GM12878 (cell line): Measurements from ENCODE around the gene LASP1NB.

Source experiments
- ATAC-seq: fragments of 200-7000 bp; cut with Tn5 transposase; 3 replicates; pipeline ENCODE4 v1.9.1; 2020; ENCODE audit warnings: mild to moderate bottlenecking, moderate library complexity
- BruUV-seq: library from RNA; stranded (reverse); fragments of 400-500 nt; replicated peaks from 2 replicates; lab custom pipeline; 2021; lab: Mats Ljungman, UMichigan
- CTCF ChIA-PET: fragments of 300-600 bp; sonication (Branson Sonifier 250); formaldehyde crosslinking; extraction: SDS; loops from one replicate; lab custom pipeline; 2021; ENCODE audit warnings: inconsistent platforms; lab: Yijun Ruan, JAX
- POLR2A ChIA-PET: fragments of 350-600 bp; formaldehyde crosslinking; extraction: SDS; loops from one replicate; lab custom pipeline; 2021; ENCODE audit warnings: inconsistent platforms; lab: Charles Lee
- RAD21 ChIA-PET: fragments of 300-600 bp; sonication (Branson Sonifier 250); formaldehyde crosslinking; loops from one replicate; lab custom pipeline; 2023; ENCODE audit warnings: antibody characterized with exemption; ENCODE audit not compliant: unreplicated experiment; lab: Charles Lee
- SMC1A ChIA-PET: fragments of 300-600 bp; sonication (Branson Sonifier 250); formaldehyde crosslinking; loops from one replicate; lab custom pipeline; 2023; ENCODE audit not compliant: unreplicated experiment, uncharacterized antibody; lab: Charles Lee
- DNase-seq: peaks from one replicate; pipeline ENCODE4 v3.0.0-alpha.2; 2011; ENCODE audit warnings: low read depth, low spot score
- FAIRE-seq: peaks from 3 replicates; lab custom pipeline; 2011; peaks lifted over from hg19 to GRCh38; lab: Jason Lieb, UNC
- H2AFZ ChIP-seq: 2 replicates; pipeline ENCODE4 v1.6.0; 2011; ENCODE audit warnings: low read depth, low read length, control low read depth; ENCODE audit not compliant: control insufficient read depth
- H3K27ac ChIP-seq: 2 replicates; pipeline ENCODE4 v1.5.1; 2011; ENCODE audit warnings: control low read depth; ENCODE audit not compliant: control insufficient read depth, insufficient read depth
- H3K27me3 ChIP-seq, 2 experiments: replicated peaks in 1 of 2; 2 replicates each; pipeline versions ENCODE4 v1.6.0 to v1.6.1; 2011; ENCODE audit warnings: low read length in 1 of 2; ENCODE audit not compliant: control insufficient read depth in 2 of 2, insufficient read depth in 2 of 2
- H3K36me3 ChIP-seq, 2 experiments: 2 replicates each; pipeline ENCODE4 v1.5.1; 2011; ENCODE audit warnings: low read length in 1 of 2; ENCODE audit not compliant: control insufficient read depth in 2 of 2, insufficient read depth in 2 of 2
- H3K4me1 ChIP-seq: 2 replicates; pipeline ENCODE4 v1.6.1; 2011; ENCODE audit warnings: mild to moderate bottlenecking, low read length, moderate library complexity, mixed read lengths; ENCODE audit not compliant: control insufficient read depth, insufficient read depth
- H3K4me2 ChIP-seq: 2 replicates; pipeline ENCODE4 v1.6.0; 2011; ENCODE audit warnings: control low read depth; ENCODE audit not compliant: control insufficient read depth, insufficient read depth
- H3K4me3 ChIP-seq: fragments of 200-600 bp; sonication (generic); 2 replicates; pipeline ENCODE4 v1.5.1; 2016
- H3K79me2 ChIP-seq: 2 replicates; pipeline ENCODE4 v1.6.0; 2011; ENCODE audit warnings: low read length; ENCODE audit not compliant: control insufficient read depth, insufficient read depth
- H3K9ac ChIP-seq: 2 replicates; pipeline ENCODE4 v1.8.0; 2011; ENCODE audit warnings: low read length, control low read depth, mixed read lengths; ENCODE audit not compliant: control insufficient read depth, insufficient read depth
- H3K9me3 ChIP-seq: replicated peaks from 3 replicates; pipeline ENCODE4 v1.5.1; 2011; ENCODE audit warnings: mild to moderate bottlenecking, low read length; ENCODE audit not compliant: control insufficient read depth, insufficient read depth
- H4K20me1 ChIP-seq: 2 replicates; pipeline ENCODE4 v1.6.0; 2011; ENCODE audit not compliant: control insufficient read depth, insufficient read depth
- ELK1 ChIP-seq: IDR thresholded peaks from 2 replicates; pipeline ENCODE4 v1.6.1; 2012; ENCODE audit warnings: low read depth, low read length, improper control_type of control experiment
- POLR2A ChIP-seq: IDR thresholded peaks from 2 replicates; pipeline ENCODE4 v1.6.1; 2011; ENCODE audit warnings: low read depth, mild to moderate bottlenecking, low read length
- WGBS: methylation state at CpG from one replicate; pipeline ENCODE4 v1.1.6; 2016; ENCODE audit warnings: low lambda C conversion rate; ENCODE audit not compliant: insufficient replicate concordance, insufficient coverage; ENCODE audit errors: missing lambda C conversion rate; 5-methylcytosine and 5-hydroxymethylcytosine counted together
- in situ Hi-C: fragments of 300-500 bp; cut with MboI; formaldehyde crosslinking; loops from 9 replicates; pipeline ENCODE4 v1.14.3; 2018; ENCODE audit warnings: mixed read lengths
- intact Hi-C: fragments of 100-400 bp; cut with micrococcal nuclease; formaldehyde crosslinking; loops from one replicate; pipeline ENCODE4 v1.14.2; 2022; ENCODE audit not compliant: unreplicated experiment

The LASP1NB gene

GRCh38 chr17:38922538-38923297 is 2.7 kb upstream of the LASP1NB start:
- POLR2A ChIA-PET, result no interaction called here
- RAD21 ChIA-PET, result no interaction called here
- FAIRE-seq (no peak), DNase-seq (no peak), ATAC-seq (peak; percentile 40; the same call in 2 of the 3 replicates)
- Histone ChIP-seq H4K20me1 (no peaks in the 10 kb centered on the region; the same call in 1 of the 2 replicates), H3K4me2 (no peak overlapping the region), H3K79me2 (no peaks in the 10 kb centered on the region), H3K4me3 (no peak overlapping the region), H3K9me3 (no peaks in the 10 kb centered on the region), H3K36me3 (peaks cover 2 to 11% of the 10 kb centered on the region in 2 experiments; a peak in 3 of 4 replicates), H3K4me1 (peaks cover 3% of the 10 kb centered on the region), H2AFZ (no peak overlapping the region), H3K9ac (no peak overlapping the region), H3K27me3 (no peaks in the 10 kb centered on the region), H3K27ac (no peak overlapping the region)
- intact Hi-C loops (no loop called here), in situ Hi-C loops (no loop called here)
- TF ChIP-seq POLR2A (peak; percentile 51), ELK1 (no peak)
- CTCF ChIA-PET, result interaction anchor here (0.7 to 3.9 kb wide), 7 partner anchors 21 to 230 kb away, joined by 3 to 14 read pairs (median 4); no protein-coding TSS in a partner anchor
- WGBS, result 79% methylated on average over 6 of the region's 6 CpGs
- SMC1A ChIA-PET, result interaction anchor here (0.7 to 1.5 kb wide), 2 partner anchors 60 to 69 kb away, joined by 3 read pairs; partner anchors contain the start of gene RPL23
- no TSS peak for BruUV-seq
